Ascending aorta (tissue), 2 donors: ENCODE data around the gene PRCP. TPM values are rescaled to one million over a fixed set of nuclear protein-coding genes. Genes with fewer than 3 reads are reported as not detected.

Source experiments
- DNase-seq, 2 donors: peaks; one replicate each; pipeline ENCODE4 v3.0.0-alpha.2; 2019; ENCODE audit warnings: low spot score in 2 of 2
- H3K27ac ChIP-seq, 2 donors: fragments of 200-600 bp; sonication (generic); one replicate each; pipeline ENCODE4 v1.5.1; 2016 to 2017; ENCODE audit warnings: mild to moderate bottlenecking in 1 of 2
- H3K27me3 ChIP-seq: fragments of 200-600 bp; sonication (generic); one replicate; pipeline ENCODE4 v1.5.1; 2017
- H3K36me3 ChIP-seq, 2 donors: fragments of 200-600 bp; sonication (generic); one replicate each; pipeline ENCODE4 v1.5.1; 2016
- H3K4me1 ChIP-seq, 2 donors: fragments of 200-600 bp; sonication (generic); one replicate each; pipeline ENCODE4 v1.5.1; 2016 to 2017; ENCODE audit warnings: mild to moderate bottlenecking in 1 of 2
- H3K4me3 ChIP-seq, 2 donors: fragments of 200-600 bp; sonication (generic); one replicate each; pipeline ENCODE4 v1.5.1; 2016 to 2017; ENCODE audit warnings: mild to moderate bottlenecking in 1 of 2
- H3K9me3 ChIP-seq, 2 donors: fragments of 200-600 bp; sonication (generic); one replicate each; pipeline ENCODE4 v1.5.1; 2016
- intact Hi-C: fragments of 100-400 bp; cut with DNase I; formaldehyde crosslinking; loops from one replicate; pipeline ENCODE4 v1.15.1; 2023
- total RNA-seq: library from RNA; depleted of rRNA; stranded (reverse); fragments of >200 nt; gene quantifications from one replicate; pipeline ENCODE4 v1.1.0, GENCODE V29; 2016
- TF ChIP-seq, protein P1 (sequence below), 3 experiments: fragments of 200-600 bp in 2 of 3; fragments of 450-650 bp in 1 of 3; sonication (generic) in 2 of 3; IDR thresholded peaks; one replicate each; pipeline ENCODE4 v1.5.1; 2016 to 2019; ENCODE audit warnings: antibody characterized with exemption in 3 of 3, mild to moderate bottlenecking in 1 of 3, moderate library complexity in 1 of 3

The PRCP gene
- total RNA-seq, 1 donor from 2014 or later = 151 TPM

DNA sequence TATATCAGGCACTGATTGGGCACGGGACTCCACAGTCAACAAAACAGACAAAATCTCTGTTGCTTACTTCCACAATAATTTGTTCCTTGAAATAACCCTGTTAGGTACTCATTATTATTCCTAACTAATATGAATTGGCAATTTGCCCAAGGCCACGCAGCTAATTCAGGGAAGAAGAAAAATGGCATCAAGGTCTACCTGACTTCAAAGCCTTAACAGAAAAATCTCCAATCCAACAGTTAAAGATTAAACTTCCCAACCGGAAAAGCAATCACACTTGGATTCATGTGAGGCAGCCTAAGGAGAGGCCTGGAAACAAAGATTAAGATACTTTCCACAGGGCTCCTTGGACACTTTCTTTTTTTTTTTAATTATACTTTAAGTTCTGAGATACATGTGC is 68.9 kb downstream of the PRCP start:
- Histone ChIP-seq H3K27me3 (no peaks in the 10 kb centered on the region), H3K9me3 (no peaks in the 10 kb centered on the region), H3K27ac (no peak overlapping the region), H3K36me3 (peaks cover 12 to 28% of the 10 kb centered on the region in 2 donors), H3K4me3 (no peak overlapping the region), H3K4me1 (no peaks in the 10 kb centered on the region)
- TF ChIP-seq, protein P1, sequence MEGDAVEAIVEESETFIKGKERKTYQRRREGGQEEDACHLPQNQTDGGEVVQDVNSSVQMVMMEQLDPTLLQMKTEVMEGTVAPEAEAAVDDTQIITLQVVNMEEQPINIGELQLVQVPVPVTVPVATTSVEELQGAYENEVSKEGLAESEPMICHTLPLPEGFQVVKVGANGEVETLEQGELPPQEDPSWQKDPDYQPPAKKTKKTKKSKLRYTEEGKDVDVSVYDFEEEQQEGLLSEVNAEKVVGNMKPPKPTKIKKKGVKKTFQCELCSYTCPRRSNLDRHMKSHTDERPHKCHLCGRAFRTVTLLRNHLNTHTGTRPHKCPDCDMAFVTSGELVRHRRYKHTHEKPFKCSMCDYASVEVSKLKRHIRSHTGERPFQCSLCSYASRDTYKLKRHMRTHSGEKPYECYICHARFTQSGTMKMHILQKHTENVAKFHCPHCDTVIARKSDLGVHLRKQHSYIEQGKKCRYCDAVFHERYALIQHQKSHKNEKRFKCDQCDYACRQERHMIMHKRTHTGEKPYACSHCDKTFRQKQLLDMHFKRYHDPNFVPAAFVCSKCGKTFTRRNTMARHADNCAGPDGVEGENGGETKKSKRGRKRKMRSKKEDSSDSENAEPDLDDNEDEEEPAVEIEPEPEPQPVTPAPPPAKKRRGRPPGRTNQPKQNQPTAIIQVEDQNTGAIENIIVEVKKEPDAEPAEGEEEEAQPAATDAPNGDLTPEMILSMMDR (IDR thresholded peaks at IDR 0.05) = no peak
- intact Hi-C loops = no loop called here
- DNase-seq = no peak

GRCh38 chr11:82830746-82831145 is 69.5 kb downstream of the PRCP start:
- TF ChIP-seq, protein P1 (IDR thresholded peaks at IDR 0.05) = no peak
- H3K4me3 ChIP-seq = no peak overlapping the region
- H3K27ac ChIP-seq = no peak overlapping the region
- H3K9me3 ChIP-seq = no peaks in the 10 kb centered on the region
- no peak for DNase-seq
- intact Hi-C loops = no loop called here
- H3K4me1 ChIP-seq = no peaks in the 10 kb centered on the region
- peaks cover 12 to 28% of the 10 kb centered on the region in 2 donors for H3K36me3 ChIP-seq
- no peaks in the 10 kb centered on the region for H3K27me3 ChIP-seq

- H3K27me3 ChIP-seq = no peaks in the 10 kb centered on the region
- H3K4me3 ChIP-seq = no peak overlapping the region
- TF ChIP-seq, protein P1 (IDR thresholded peaks at IDR 0.05) = no peak
- intact Hi-C loops = no loop called here
- H3K9me3 ChIP-seq = no peaks in the 10 kb centered on the region
- DNase-seq = no peak
- peaks cover 0 to 4% of the 10 kb centered on the region in 2 donors for H3K4me1 ChIP-seq
- H3K36me3 ChIP-seq = peaks cover 5 to 15% of the 10 kb centered on the region in 2 donors
- no peak overlapping the region for H3K27ac ChIP-seq
These were observed 71.1 kb downstream of the PRCP start for GRCh38 chr11:82829101-82829500.

GRCh38 chr11:82828472-82828871 is 71.8 kb downstream of the PRCP start:
- Histone ChIP-seq H3K4me3 (no peak overlapping the region), H3K4me1 (peaks cover 0 to 9% of the 10 kb centered on the region in 2 donors), H3K27ac (no peak overlapping the region), H3K36me3 (peaks cover 0 to 8% of the 10 kb centered on the region in 2 donors), H3K27me3 (no peaks in the 10 kb centered on the region), H3K9me3 (no peaks in the 10 kb centered on the region)
- TF ChIP-seq, protein P1 (IDR thresholded peaks at IDR 0.05) = no peak
- intact Hi-C loops = no loop called here
- DNase-seq = no peak

- no peaks in the 10 kb centered on the region for H3K27me3 ChIP-seq
- intact Hi-C loops = no loop called here
These were observed 73.7 kb downstream of the PRCP start for GRCh38 chr11:82826526-82826925.

More at GRCh38 chr11:82826526-82826925, 73.7 kb downstream of the PRCP start:
- Histone ChIP-seq H3K4me3 (no peak overlapping the region), H3K9me3 (no peaks in the 10 kb centered on the region), H3K36me3 (no peaks in the 10 kb centered on the region), H3K27ac (no peak overlapping the region), H3K4me1 (peaks cover 0 to 23% of the 10 kb centered on the region in 2 donors)
- DNase-seq = no peak
- TF ChIP-seq, protein P1 (IDR thresholded peaks at IDR 0.05) = no peak
